HepG2 (cell line): ENCODE results near the gene CCDC150. TPM values are rescaled to one million over a fixed set of nuclear protein-coding genes. Genes with fewer than 3 reads are reported as not detected.
A peak's percentile ranks its signal among the peaks of the same experiment; 100 is the strongest.

ENCODE experiments used
- ARHGAP35 ChIP-seq: sonication (generic); formaldehyde crosslinking; IDR thresholded peaks from 2 replicates; pipeline ENCODE4 v1.9.0; 2022; ENCODE audit warnings: mild to moderate bottlenecking, inconsistent platforms, moderate library complexity, missing genetic modification reagents, borderline replicate concordance
- CAMTA2 ChIP-seq: sonication (generic); formaldehyde crosslinking; IDR thresholded peaks from 2 replicates; pipeline ENCODE4 v1.4.0; 2020; ENCODE audit warnings: mild to moderate bottlenecking, missing genetic modification reagents, borderline replicate concordance
- ELF4 ChIP-seq: sonication (generic); formaldehyde crosslinking; IDR thresholded peaks from 2 replicates; pipeline ENCODE4 v1.5.0; 2020; ENCODE audit warnings: missing genetic modification reagents, mild to moderate bottlenecking, moderate library complexity, borderline replicate concordance
- MBD4 ChIP-seq: IDR thresholded peaks from 2 replicates; pipeline ENCODE4 v1.6.1; 2012; ENCODE audit warnings: low read length, inconsistent platforms, borderline replicate concordance
- MEIS1 ChIP-seq: sonication (generic); formaldehyde crosslinking; IDR thresholded peaks from 2 replicates; pipeline ENCODE4 v1.9.0; 2021; ENCODE audit warnings: mild to moderate bottlenecking, missing genetic modification reagents, moderate library complexity, borderline replicate concordance
- MTF2 ChIP-seq: sonication (generic); formaldehyde crosslinking; IDR thresholded peaks from 2 replicates; pipeline ENCODE4 v1.5.0; 2020; ENCODE audit warnings: missing genetic modification reagents, borderline replicate concordance
- MYC ChIP-seq: sonication (generic); formaldehyde crosslinking; IDR thresholded peaks from 2 replicates; pipeline ENCODE4 v1.9.0; 2021; ENCODE audit warnings: missing genetic modification reagents, borderline replicate concordance
- RXRA ChIP-seq: sonication (generic); formaldehyde crosslinking; IDR thresholded peaks from 2 replicates; pipeline ENCODE4 v1.5.1; 2020; ENCODE audit warnings: missing genetic modification reagents
- SMAD9 ChIP-seq: sonication (generic); formaldehyde crosslinking; IDR thresholded peaks from 2 replicates; pipeline ENCODE4 v1.5.1; 2020; ENCODE audit warnings: mild to moderate bottlenecking, missing genetic modification reagents
- SMYD3 ChIP-seq: sonication (generic); formaldehyde crosslinking; IDR thresholded peaks from 2 replicates; pipeline ENCODE4 v1.8.1; 2023; ENCODE audit warnings: mild to moderate bottlenecking, missing genetic modification reagents
- TCF12 ChIP-seq, 2 experiments: fragments of 450-650 bp in 1 of 2; sonication (generic) in 1 of 2; formaldehyde crosslinking in 1 of 2; IDR thresholded peaks; 2 replicates each; pipeline versions ENCODE4 v1.6.1 to v1.8.0; 2017 to 2022; ENCODE audit warnings: antibody characterized with exemption in 1 of 2, mild to moderate bottlenecking in 1 of 2, missing genetic modification reagents in 1 of 2, moderate library complexity in 1 of 2
- TIGD3 ChIP-seq: sonication (generic); formaldehyde crosslinking; IDR thresholded peaks from 2 replicates; pipeline ENCODE4 v1.5.1; 2020; ENCODE audit warnings: mild to moderate bottlenecking, missing genetic modification reagents, borderline replicate concordance
- UBTF ChIP-seq: sonication (generic); formaldehyde crosslinking; IDR thresholded peaks from 2 replicates; pipeline ENCODE4 v1.4.0; 2020; ENCODE audit warnings: mild to moderate bottlenecking, missing genetic modification reagents
- ZBTB14 ChIP-seq: sonication (generic); formaldehyde crosslinking; IDR thresholded peaks from 2 replicates; pipeline ENCODE4 v1.4.0; 2020; ENCODE audit warnings: missing genetic modification reagents
- ZBTB42 ChIP-seq: sonication (generic); formaldehyde crosslinking; IDR thresholded peaks from 2 replicates; pipeline ENCODE4 v1.5.0; 2020; ENCODE audit warnings: mild to moderate bottlenecking, missing genetic modification reagents
- ZFY ChIP-seq: sonication (generic); formaldehyde crosslinking; IDR thresholded peaks from 2 replicates; pipeline ENCODE4 v1.4.0; 2020; ENCODE audit warnings: missing genetic modification reagents
- ZNF235 ChIP-seq: sonication (generic); formaldehyde crosslinking; IDR thresholded peaks from 2 replicates; pipeline ENCODE4 v1.8.1; 2023; ENCODE audit warnings: mild to moderate bottlenecking, missing genetic modification reagents, borderline replicate concordance
- ZNF34 ChIP-seq: sonication (generic); formaldehyde crosslinking; IDR thresholded peaks from 2 replicates; pipeline ENCODE4 v1.4.0; 2020; ENCODE audit warnings: mild to moderate bottlenecking, missing genetic modification reagents, borderline replicate concordance
- ZNF460 ChIP-seq: sonication (generic); formaldehyde crosslinking; IDR thresholded peaks from 2 replicates; pipeline ENCODE4 v1.5.1; 2020; ENCODE audit warnings: missing genetic modification reagents, mild to moderate bottlenecking, borderline replicate concordance
- ZNF605 ChIP-seq: sonication (generic); formaldehyde crosslinking; IDR thresholded peaks from 2 replicates; pipeline ENCODE4 v1.8.0; 2022; ENCODE audit warnings: mild to moderate bottlenecking, missing genetic modification reagents
- ZNF672 ChIP-seq: sonication (generic); formaldehyde crosslinking; IDR thresholded peaks from 2 replicates; pipeline ENCODE4 v1.8.1; 2022; ENCODE audit warnings: missing genetic modification reagents
- polyA plus RNA-seq, 8 experiments: library from polyadenylated mRNA; depleted of rRNA in 3 of 8; stranded (reverse) in 7 of 8; unstranded in 1 of 8; fragments of >200 nt; fragmentation: Illumina TruSeq in 4 of 8; extraction: Trizol in 4 of 8; gene quantifications; 2 replicates each; pipeline versions ENCODE4 v1.2.1 to v1.2.3, GENCODE V29; 2011 to 2016; ENCODE audit warnings: low read depth in 4 of 8, missing spikeins in 1 of 8, mixed read lengths in 1 of 8; ENCODE audit not compliant: insufficient read depth in 1 of 8
- total RNA-seq, 5 experiments: library from RNA; depleted of rRNA; stranded (reverse); fragments of >200 nt; fragmentation: Illumina TruSeq; extraction: Trizol; gene quantifications; 2 replicates each; pipeline ENCODE4 v1.2.3, GENCODE V29; 2016; ENCODE audit warnings: low read depth in 1 of 5

The CCDC150 gene
- total and polyA plus RNA-seq, 2 of the 13 experiments (the other 11 are each of a cell fraction or from before 2014, with no cell fraction given), result 14.9 to 32.6 TPM

- TF ChIP-seq MEIS1 (CRISPR knock-in tag) (no peak), ZNF672 (CRISPR knock-in tag) (no peak), RXRA (CRISPR knock-in tag) (no peak), ZNF235 (CRISPR knock-in tag) (peak; percentile 52; the same call in 1 of the 2 replicates), ZFY (CRISPR knock-in tag) (peak; percentile 48), ELF4 (CRISPR knock-in tag) (no peak), ZNF605 (CRISPR knock-in tag) (no peak), UBTF (CRISPR knock-in tag) (peak; percentile 74), SMYD3 (no peak), CAMTA2 (no peak), TCF12 (IDR thresholded peaks at IDR 0.05) (no peak), TCF12 (CRISPR knock-in tag; IDR thresholded peaks at IDR 0.05) (0 out of 2 replicates have a peak, but pooled peaks have one; percentile 40), MTF2 (CRISPR knock-in tag) (peak; percentile 75; the same call in 1 of the 2 replicates), TIGD3 (CRISPR knock-in tag) (no peak), ZBTB42 (no peak), MBD4 (no peak), SMAD9 (CRISPR knock-in tag) (no peak), ARHGAP35 (CRISPR knock-in tag) (no peak), ZNF460 (CRISPR knock-in tag) (peak; percentile 52; the same call in 1 of the 2 replicates), ZBTB14 (peak; percentile 70), MYC (CRISPR knock-in tag) (0 out of 2 replicates have a peak, but pooled peaks have one; percentile 30), ZNF34 (CRISPR knock-in tag) (0 out of 2 replicates have a peak, but pooled peaks have one; percentile 56)
These were observed 46.3 kb upstream of the CCDC150 start, which contains the start of gene HECW2 (continued) for GRCh38 chr2:196592911-196593881.
